HS-27A (cell line): Measurements from ENCODE around the gene WIPI1.
"Not testable (repeated sequence)": the region's sequence is repeated elsewhere in the genome, so short reads cannot be mapped to it uniquely, and the experiment has no call there.

ENCODE experiments used
- DNase-seq: peaks from one replicate; pipeline ENCODE4 v3.0.0-alpha.2; 2012; ENCODE audit warnings: low read depth, missing footprints

The WIPI1 gene

GRCh38 chr17:68383443-68384321 lies 73.6 kb downstream of the WIPI1 start:
- DNase-seq: peak; percentile 73

- no peak for DNase-seq
Observed at GRCh38 chr17:68383120-68383442, 74.2 kb downstream of the WIPI1 start.

- no peak for DNase-seq
Observed at GRCh38 chr17:68382582-68383085, 74.7 kb downstream of the WIPI1 start.

- no peak for DNase-seq
Observed at GRCh38 chr17:68381076-68381900, 76.0 kb downstream of the WIPI1 start.

- DNase-seq: no peak
Observed at GRCh38 chr17:68379692-68380677, 77.3 kb downstream of the WIPI1 start.

GRCh38 chr17:68379177-68379510 lies 78.2 kb downstream of the WIPI1 start:
- no peak for DNase-seq

- DNase-seq: no peak
Observed at GRCh38 chr17:68378268-68379176, 78.8 kb downstream of the WIPI1 start.

- DNase-seq: no peak
Observed at GRCh38 chr17:68377771-68378267, 79.5 kb downstream of the WIPI1 start.

GRCh38 chr17:68376178-68376577 lies 81.1 kb downstream of the WIPI1 start:
- not testable (repeated sequence) for DNase-seq

GRCh38 chr17:68375566-68375965 lies 81.7 kb downstream of the WIPI1 start:
- DNase-seq: no peak
